Astrocyte (in vitro differentiated cells and primary cell): Measurements from ENCODE around the gene OR5D14.

Experiments used
- CTCF ChIP-seq: IDR thresholded peaks from 2 replicates; pipeline ENCODE4 v1.5.1; 2011; ENCODE audit warnings: low read depth, mild to moderate bottlenecking, inconsistent platforms, low read length, moderate library complexity; ENCODE audit not compliant: insufficient read depth
- EZH2 ChIP-seq: IDR thresholded peaks from 2 replicates; pipeline ENCODE4 v1.6.1; 2012; ENCODE audit warnings: mild to moderate bottlenecking, low read length, inconsistent platforms; ENCODE audit not compliant: insufficient read depth

DNA sequence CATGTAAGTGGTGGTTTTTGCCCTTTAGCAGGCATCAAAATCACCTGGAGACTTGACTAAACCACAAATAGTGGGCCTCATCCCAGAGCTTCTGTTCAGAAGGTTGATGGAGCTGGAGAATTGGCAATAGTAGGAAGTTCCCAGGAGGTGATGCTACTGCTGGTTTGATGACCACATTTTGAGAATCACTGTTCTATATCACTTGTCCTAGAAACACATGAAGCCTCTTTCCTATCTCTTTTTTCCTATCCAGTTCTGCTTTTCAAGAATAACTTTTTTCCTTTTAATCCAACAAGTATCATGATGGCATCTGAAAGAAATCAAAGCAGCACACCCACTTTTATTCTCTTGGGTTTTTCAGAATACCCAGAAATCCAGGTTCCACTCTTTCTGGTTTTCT, 22.2 kb upstream of the OR5D14 start, which contains the start of gene OR5D13:
- TF ChIP-seq CTCF = no peak
- TF ChIP-seq EZH2 = no peak
